ENCODE measurements around the gene CEP164. TPM values are rescaled to one million over a fixed set of nuclear protein-coding genes. Genes with fewer than 3 reads are reported as not detected.

CEP164 gene
- total and polyA plus RNA-seq, 9 of the 15 experiments (the other 6 are each of a cell fraction or from before 2014, with no cell fraction given), result 2.1 to 16.5 (median 10.4) TPM

GRCh38 chr11:117313091-117313490 is 14.6 kb upstream of the CEP164 start (continued):
- TF ChIP-seq, protein P1, sequence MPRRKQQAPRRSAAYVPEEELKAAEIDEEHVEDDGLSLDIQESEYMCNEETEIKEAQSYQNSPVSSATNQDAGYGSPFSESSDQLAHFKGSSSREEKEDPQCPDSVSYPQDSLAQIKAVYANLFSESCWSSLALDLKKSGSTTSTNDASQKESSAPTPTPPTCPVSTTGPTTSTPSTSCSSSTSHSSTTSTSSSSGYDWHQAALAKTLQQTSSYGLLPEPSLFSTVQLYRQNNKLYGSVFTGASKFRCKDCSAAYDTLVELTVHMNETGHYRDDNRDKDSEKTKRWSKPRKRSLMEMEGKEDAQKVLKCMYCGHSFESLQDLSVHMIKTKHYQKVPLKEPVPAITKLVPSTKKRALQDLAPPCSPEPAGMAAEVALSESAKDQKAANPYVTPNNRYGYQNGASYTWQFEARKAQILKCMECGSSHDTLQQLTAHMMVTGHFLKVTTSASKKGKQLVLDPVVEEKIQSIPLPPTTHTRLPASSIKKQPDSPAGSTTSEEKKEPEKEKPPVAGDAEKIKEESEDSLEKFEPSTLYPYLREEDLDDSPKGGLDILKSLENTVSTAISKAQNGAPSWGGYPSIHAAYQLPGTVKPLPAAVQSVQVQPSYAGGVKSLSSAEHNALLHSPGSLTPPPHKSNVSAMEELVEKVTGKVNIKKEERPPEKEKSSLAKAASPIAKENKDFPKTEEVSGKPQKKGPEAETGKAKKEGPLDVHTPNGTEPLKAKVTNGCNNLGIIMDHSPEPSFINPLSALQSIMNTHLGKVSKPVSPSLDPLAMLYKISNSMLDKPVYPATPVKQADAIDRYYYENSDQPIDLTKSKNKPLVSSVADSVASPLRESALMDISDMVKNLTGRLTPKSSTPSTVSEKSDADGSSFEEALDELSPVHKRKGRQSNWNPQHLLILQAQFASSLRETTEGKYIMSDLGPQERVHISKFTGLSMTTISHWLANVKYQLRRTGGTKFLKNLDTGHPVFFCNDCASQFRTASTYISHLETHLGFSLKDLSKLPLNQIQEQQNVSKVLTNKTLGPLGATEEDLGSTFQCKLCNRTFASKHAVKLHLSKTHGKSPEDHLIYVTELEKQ (CRISPR knock-in tag; IDR thresholded peaks at IDR 0.05), result no peak

- ATAC-seq, result peak; percentile 39
- CTCF ChIA-PET (ENCODE audit: low intra/inter-chr PET ratio), result no interaction called here
- Histone ChIP-seq H4K20me1 (replicated peaks; ENCODE audit: control insufficient read depth, insufficient read depth, low read length) (0 out of 2 replicates have a peak, but pooled peaks cover 4% of the 10 kb centered on the region), H3K4me1 (replicated peaks in 1 of 2; ENCODE audit: control insufficient read depth in 2 of 2, insufficient read depth in 2 of 2, low read length in 2 of 2) (peaks cover 0 to 19% of the 10 kb centered on the region in 2 experiments; a peak in 2 of 5 replicates), H2AFZ (ENCODE audit: low read depth, low read length) (no peak overlapping the region), H3K9me3 (replicated peaks; ENCODE audit: control insufficient read depth, insufficient read depth, low read depth, low read length) (no peaks in the 10 kb centered on the region), H3K27me3 (ENCODE audit: control insufficient read depth in 2 of 2, insufficient read depth in 2 of 2, low read length in 2 of 2) (peaks cover 9 to 37% of the 10 kb centered on the region in 2 experiments; a peak in 4 of 5 replicates), H3K79me2 (ENCODE audit: control insufficient read depth, insufficient read depth, low read length) (no peaks in the 10 kb centered on the region), H3K9me1 (ENCODE audit: control insufficient read depth, insufficient read depth, low read length) (no peaks in the 10 kb centered on the region), H3K27ac (ENCODE audit: extremely low read depth, low read depth, low read length) (no peak overlapping the region), H3K36me3 (ENCODE audit: control insufficient read depth, insufficient read depth, low read length) (no peaks in the 10 kb centered on the region), H3K4me2 (ENCODE audit: insufficient read depth, low read length) (no peak overlapping the region), H3K4me3 (no peak overlapping the region), H3K9ac (ENCODE audit: insufficient read depth in 1 of 2, low read depth in 2 of 2, low read length in 2 of 2) (no peak overlapping the region)
- no peak for FAIRE-seq
- WGBS (ENCODE audit: insufficient coverage, low coverage, missing lambda C conversion rate), result 26% methylated on average over 13 of the region's 14 CpGs
- in situ Hi-C loops (cut with MboI), result no loop called here
- no TSS peak for BruUV-seq (replicated peaks)
- DNase-seq (ENCODE audit: extremely low read depth in 1 of 4, low spot score in 3 of 4), result no peak
- intact Hi-C loops (cut with micrococcal nuclease), result no loop called here
- TF ChIP-seq BCOR (IDR thresholded peaks at IDR 0.05) (peak; percentile 47; the same call in 1 of the 2 replicates), RBM25 (IDR thresholded peaks at IDR 0.05; ENCODE audit: low read depth, low read length, severe bottlenecking) (peak; percentile 68), ZFP36 (IDR thresholded peaks at IDR 0.05; ENCODE audit: low read depth, low read length, partially characterized antibody) (peak; percentile 57)
- TF ChIP-seq, protein P2, sequence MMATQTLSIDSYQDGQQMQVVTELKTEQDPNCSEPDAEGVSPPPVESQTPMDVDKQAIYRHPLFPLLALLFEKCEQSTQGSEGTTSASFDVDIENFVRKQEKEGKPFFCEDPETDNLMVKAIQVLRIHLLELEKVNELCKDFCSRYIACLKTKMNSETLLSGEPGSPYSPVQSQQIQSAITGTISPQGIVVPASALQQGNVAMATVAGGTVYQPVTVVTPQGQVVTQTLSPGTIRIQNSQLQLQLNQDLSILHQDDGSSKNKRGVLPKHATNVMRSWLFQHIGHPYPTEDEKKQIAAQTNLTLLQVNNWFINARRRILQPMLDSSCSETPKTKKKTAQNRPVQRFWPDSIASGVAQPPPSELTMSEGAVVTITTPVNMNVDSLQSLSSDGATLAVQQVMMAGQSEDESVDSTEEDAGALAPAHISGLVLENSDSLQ (IDR thresholded peaks at IDR 0.05), result no peak
- POLR2A ChIA-PET, result no interaction called here
Observed at GRCh38 chr11:117313828-117314768, 13.6 kb upstream of the CEP164 start.
